GM10248 (cell line): ENCODE results near the gene COX7A2L.

Experiments
- CTCF ChIA-PET: fragments of 300-600 bp; sonication (Branson Sonifier 250); formaldehyde crosslinking; extraction: SDS; loops from one replicate; lab custom pipeline; 2021; ENCODE audit warnings: antibody characterized with exemption; lab: Yijun Ruan, JAX
- POLR2A ChIA-PET: fragments of 350-650 bp; sonication (Branson Sonifier 250); formaldehyde crosslinking; extraction: SDS; loops from one replicate; lab custom pipeline; 2020; ENCODE audit warnings: antibody characterized with exemption; lab: Yijun Ruan, JAX
- DNase-seq: peaks from one replicate; pipeline ENCODE4 v3.0.0; 2012; ENCODE audit errors: extremely low spot score
- TF ChIP-seq, protein P1 (sequence below): IDR thresholded peaks from 2 replicates; pipeline ENCODE4 v1.5.1; 2012; ENCODE audit warnings: mild to moderate bottlenecking, low read depth; ENCODE audit errors: extremely low read depth, missing control alignments, control extremely low read depth

Gene COX7A2L

DNA sequence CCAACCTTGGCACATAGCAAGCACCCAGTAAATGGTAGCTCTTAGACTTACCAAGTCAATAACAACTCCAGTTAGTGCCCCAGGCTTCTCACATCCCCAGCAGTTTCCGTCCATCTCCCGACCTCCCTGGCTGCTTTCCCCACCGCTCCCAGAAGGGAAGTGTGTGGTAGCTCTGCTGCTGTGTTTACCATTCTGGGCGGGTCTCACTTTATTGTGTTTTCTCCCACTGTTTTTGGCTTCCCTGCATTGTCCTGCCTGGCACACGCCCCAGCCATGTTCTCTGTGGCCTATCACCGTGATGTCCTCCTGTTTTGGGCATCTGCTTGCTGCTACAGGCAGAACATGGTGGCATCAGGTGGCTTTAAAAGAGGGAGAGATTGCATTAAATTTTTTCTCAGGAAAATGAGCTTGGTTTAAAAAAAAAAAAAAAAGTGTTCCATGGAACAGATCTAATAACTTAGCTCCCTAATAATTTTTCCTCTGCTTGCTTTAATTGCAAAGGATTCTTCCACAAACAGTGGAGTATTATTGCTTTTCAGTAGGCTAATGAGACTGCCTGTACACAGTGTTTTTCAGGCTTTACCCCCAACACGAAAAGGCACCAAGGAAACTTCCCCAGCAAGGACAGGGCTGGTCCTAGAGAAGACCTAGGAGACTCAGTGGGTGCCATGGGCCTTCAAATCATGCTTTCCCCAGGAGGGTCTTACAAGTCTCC lies 8.0 kb upstream of the COX7A2L start:
- DNase-seq: no peak
- TF ChIP-seq, protein P1, sequence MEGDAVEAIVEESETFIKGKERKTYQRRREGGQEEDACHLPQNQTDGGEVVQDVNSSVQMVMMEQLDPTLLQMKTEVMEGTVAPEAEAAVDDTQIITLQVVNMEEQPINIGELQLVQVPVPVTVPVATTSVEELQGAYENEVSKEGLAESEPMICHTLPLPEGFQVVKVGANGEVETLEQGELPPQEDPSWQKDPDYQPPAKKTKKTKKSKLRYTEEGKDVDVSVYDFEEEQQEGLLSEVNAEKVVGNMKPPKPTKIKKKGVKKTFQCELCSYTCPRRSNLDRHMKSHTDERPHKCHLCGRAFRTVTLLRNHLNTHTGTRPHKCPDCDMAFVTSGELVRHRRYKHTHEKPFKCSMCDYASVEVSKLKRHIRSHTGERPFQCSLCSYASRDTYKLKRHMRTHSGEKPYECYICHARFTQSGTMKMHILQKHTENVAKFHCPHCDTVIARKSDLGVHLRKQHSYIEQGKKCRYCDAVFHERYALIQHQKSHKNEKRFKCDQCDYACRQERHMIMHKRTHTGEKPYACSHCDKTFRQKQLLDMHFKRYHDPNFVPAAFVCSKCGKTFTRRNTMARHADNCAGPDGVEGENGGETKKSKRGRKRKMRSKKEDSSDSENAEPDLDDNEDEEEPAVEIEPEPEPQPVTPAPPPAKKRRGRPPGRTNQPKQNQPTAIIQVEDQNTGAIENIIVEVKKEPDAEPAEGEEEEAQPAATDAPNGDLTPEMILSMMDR: no peak
- ChIA-PET POLR2A (no interaction called here), CTCF (interaction anchor here (1.5 kb wide), 1 partner anchor 33 kb away, joined by 4 read pairs; no protein-coding TSS in a partner anchor)

DNA sequence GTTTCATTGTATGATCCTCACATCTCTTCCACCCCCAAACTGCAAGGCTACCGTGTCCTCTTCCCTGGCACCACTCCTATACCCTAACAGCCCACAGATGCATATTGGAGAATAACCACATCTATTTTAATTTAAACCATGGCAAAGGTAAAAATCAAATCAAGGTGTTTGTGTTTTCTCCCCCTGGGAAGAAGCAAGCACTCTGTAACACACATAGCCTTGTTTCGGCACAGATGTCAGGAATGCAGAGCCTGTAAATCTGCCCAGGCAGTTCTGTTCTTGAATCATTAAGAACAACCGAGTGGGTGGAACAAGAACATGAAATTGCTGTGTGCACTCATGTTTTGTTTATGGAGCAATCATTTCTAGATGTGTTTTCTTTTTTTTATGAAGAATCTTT lies 6.8 kb upstream of the COX7A2L start:
- POLR2A ChIA-PET: no interaction called here
- CTCF ChIA-PET: no interaction called here

DNA sequence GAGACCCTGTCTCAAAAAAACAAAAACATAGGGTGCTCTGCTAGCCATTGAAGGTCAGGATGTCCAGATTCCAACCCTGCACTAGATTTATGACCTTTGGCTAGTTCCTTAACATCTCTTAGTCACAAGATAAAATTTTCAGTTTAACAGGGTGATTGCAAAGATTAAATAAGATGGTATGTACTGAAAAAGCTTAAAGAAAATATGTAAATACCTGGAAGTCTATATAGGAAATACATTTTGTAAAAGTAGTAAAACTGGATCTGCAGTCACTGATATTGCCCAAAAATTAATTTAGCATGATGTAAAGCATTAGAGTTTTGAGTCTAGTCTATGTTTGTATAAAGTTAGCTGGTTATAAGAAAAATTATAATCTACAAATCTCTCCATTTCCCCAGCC lies 5.4 kb upstream of the COX7A2L start:
- POLR2A ChIA-PET: no interaction called here
- CTCF ChIA-PET: no interaction called here

More for the DNA sequence above, 6.8 kb upstream of the COX7A2L start:
- DNase-seq: no peak
- TF ChIP-seq, protein P1: no peak

DNA sequence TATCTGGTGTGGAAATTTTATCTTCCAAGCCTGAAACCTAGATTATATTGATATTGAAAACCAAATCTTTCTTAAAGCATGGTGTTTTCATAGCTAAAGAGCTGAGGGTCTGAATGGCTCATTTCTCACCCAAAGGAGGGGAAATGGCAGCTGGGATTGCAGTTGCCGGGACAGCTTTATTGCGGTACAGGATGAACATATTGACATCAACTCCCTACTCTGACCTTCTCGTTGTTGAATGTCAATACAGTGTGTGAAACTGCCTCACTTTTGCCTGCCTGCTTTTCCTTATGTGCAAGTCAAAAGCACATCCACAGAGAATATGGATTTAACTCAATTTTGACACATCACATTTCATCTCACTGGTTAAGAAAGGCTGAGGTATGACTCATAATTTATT lies 3.6 kb upstream of the COX7A2L start:
- ChIA-PET POLR2A (no interaction called here), CTCF (interaction anchor here (1.9 kb wide), 1 partner anchor 8 kb away, joined by 5 read pairs; no protein-coding TSS in a partner anchor)
- no peak for DNase-seq
- TF ChIP-seq, protein P1: no peak

More for the DNA sequence above, 5.4 kb upstream of the COX7A2L start:
- TF ChIP-seq, protein P1: no peak
- DNase-seq: no peak

DNA sequence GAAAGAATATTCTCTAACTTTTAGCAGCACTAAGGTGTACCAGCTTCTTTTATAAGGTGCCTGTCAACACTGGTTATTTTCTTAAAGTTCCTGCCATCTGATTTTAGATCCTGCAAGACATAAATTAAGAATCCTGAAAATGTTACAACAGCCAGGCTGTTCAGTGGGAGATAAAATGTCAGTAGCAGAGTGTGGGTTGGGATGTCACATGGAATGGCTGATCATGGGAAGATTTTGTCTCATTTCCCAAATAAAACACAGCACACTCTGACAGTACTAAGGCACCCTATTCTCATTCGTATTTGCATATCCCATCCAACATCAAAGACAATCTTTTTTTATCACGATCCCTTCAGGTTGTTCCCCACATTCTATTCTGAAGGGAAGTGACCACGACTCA lies 2.4 kb upstream of the COX7A2L start:
- TF ChIP-seq, protein P1: no peak
- POLR2A ChIA-PET: no interaction called here
- CTCF ChIA-PET: interaction anchor here (1.9 kb wide), 1 partner anchor 9 kb away, joined by 5 read pairs; no protein-coding TSS in a partner anchor
- no peak for DNase-seq

DNA sequence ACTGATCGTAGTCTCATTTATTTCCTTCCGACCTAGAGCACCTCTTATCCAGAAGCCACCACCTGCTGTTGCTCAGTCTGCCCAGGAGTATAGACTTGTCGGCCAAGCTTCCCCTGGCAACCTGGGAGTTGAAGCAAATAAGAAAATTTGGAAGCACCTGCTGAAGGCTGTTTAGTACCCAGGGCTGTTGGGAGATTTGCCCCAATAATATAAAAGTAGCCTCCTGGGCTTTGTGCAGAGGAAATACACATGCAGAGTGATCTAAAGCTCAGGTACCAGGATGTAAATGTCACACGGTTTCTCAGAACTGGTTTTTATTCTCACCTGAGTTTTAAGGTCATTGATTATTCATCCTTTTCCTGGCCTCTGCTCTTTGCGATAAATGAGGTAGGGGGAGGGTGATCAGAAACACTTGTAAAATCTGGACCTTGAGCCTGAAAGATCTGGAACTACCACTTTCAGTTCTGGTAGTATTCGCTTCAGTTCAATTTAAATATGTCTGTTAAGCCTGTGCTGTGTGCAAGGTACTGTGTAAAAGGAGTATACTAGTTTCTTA lies 789 bp upstream of the COX7A2L start:
- DNase-seq: no peak
- TF ChIP-seq, protein P1: no peak
- ChIA-PET CTCF (interaction anchor here (1.1 to 1.7 kb wide), 6 partner anchors 25 to 482 kb away, joined by 3 read pairs; no protein-coding TSS in a partner anchor), POLR2A (interaction anchor here (0.6 kb wide), 1 partner anchor 334 kb away, joined by 3 read pairs; no protein-coding TSS in a partner anchor)
